Frontal cortex (tissue), 4 donors: Measurements from ENCODE around the gene ALDOA. TPM values are rescaled to one million over a fixed set of nuclear protein-coding genes. Genes with fewer than 3 reads are reported as not detected.
"Not testable (repeated sequence)": the region's sequence is repeated elsewhere in the genome, so short reads cannot be mapped to it uniquely, and the experiment has no call there.

Experiments used
- DNase-seq, 2 donors: peaks; one replicate each; pipeline ENCODE4 v3.0.0; 2012; ENCODE audit warnings: low spot score in 2 of 2
- FAIRE-seq: peaks from 2 replicates; lab custom pipeline; 2012; peaks lifted over from hg19 to GRCh38; lab: Jason Lieb, UNC
- total RNA-seq: library from RNA; depleted of rRNA; stranded (reverse); fragments of >200 nt; gene quantifications from one replicate; pipeline ENCODE4 v1.2.3, GENCODE V29; 2014
- donor health status: control.
- donor health status: control.
- donor health status: control.

Gene ALDOA
- total RNA-seq, 1 donor from 2014 or later: 76.6 TPM

GRCh38 chr16:30112197-30113030, 46.9 kb downstream of the ALDOA start:
- peak in 1 of 2 donors; percentile 73 for DNase-seq
- no peak for FAIRE-seq

- DNase-seq (no peak), FAIRE-seq (no peak)
Measured at GRCh38 chr16:30113031-30113710, 47.6 kb downstream of the ALDOA start, which contains the start of gene GDPD3. GDPD3 (minus strand) TSS chr16:30113537; CDS start chr16:30113478, 59 bp downstream.

GRCh38 chr16:30113711-30114333, 48.3 kb downstream of the ALDOA start:
- FAIRE-seq (no peak), DNase-seq (no peak)

GRCh38 chr16:30114411-30114810, 48.9 kb downstream of the ALDOA start:
- FAIRE-seq (no peak), DNase-seq (no peak)

GRCh38 chr16:30114833-30115232, 49.3 kb downstream of the ALDOA start:
- DNase-seq, FAIRE-seq: not testable (repeated sequence)

GRCh38 chr16:30115238-30115637, 49.7 kb downstream of the ALDOA start:
- FAIRE-seq: no peak
- no peak for DNase-seq

GRCh38 chr16:30116291-30117207, 51.0 kb downstream of the ALDOA start:
- no peak for FAIRE-seq
- DNase-seq: no peak

- FAIRE-seq (no peak), DNase-seq (no peak)
Measured at GRCh38 chr16:30117768-30118167, 52.2 kb downstream of the ALDOA start.

- no peak for FAIRE-seq
- no peak for DNase-seq
Measured at GRCh38 chr16:30119428-30119827, 53.9 kb downstream of the ALDOA start.

Other genes starting within 250 kb of the ALDOA start
- 11.8 TPM for gene PAGR1, start 249.6 kb upstream of the ALDOA start, total RNA-seq
- 4.5 TPM for gene MVP, start 245.3 kb upstream of the ALDOA start, total RNA-seq
- gene CDIPT, start 202.5 kb upstream of the ALDOA start, total RNA-seq: 53.4 TPM
- 43.2 TPM for gene SEZ6L2, start 166.2 kb upstream of the ALDOA start, total RNA-seq
- 9.4 TPM for gene ASPHD1, start 165.3 kb upstream of the ALDOA start, total RNA-seq
- gene KCTD13, start 139.5 kb upstream of the ALDOA start, total RNA-seq: 18.3 TPM
- gene TMEM219, start 103.7 kb upstream of the ALDOA start, total RNA-seq: 26.9 TPM
- gene TAOK2, start 91.9 kb upstream of the ALDOA start, total RNA-seq: 58.3 TPM
- 12.6 TPM for gene HIRIP3, start 70.1 kb upstream of the ALDOA start, total RNA-seq
- gene INO80E, start 69.5 kb upstream of the ALDOA start, total RNA-seq: 22.0 TPM
- gene DOC2A, start 54.7 kb upstream of the ALDOA start, total RNA-seq: 11.8 TPM
- not detected for gene C16orf92, start 42.6 kb upstream of the ALDOA start, total RNA-seq
- gene TLCD3B, start 34.5 kb upstream of the ALDOA start, total RNA-seq: 10.2 TPM
- 90.5 TPM for gene PPP4C, start 10.2 kb downstream of the ALDOA start, total RNA-seq
- gene TBX6, start 26.2 kb downstream of the ALDOA start, total RNA-seq: 0.41 TPM
- gene YPEL3, start 30.5 kb downstream of the ALDOA start, total RNA-seq: 18.8 TPM
- 1.2 TPM for gene GDPD3, start 47.8 kb downstream of the ALDOA start, total RNA-seq
- 17.5 TPM for gene MAPK3, start 57.5 kb downstream of the ALDOA start, total RNA-seq
- 22.0 TPM for gene CORO1A, start 117.8 kb downstream of the ALDOA start, total RNA-seq
- gene BOLA2B, start 127.9 kb downstream of the ALDOA start, total RNA-seq: 5.3 TPM
- gene SLX1A, start 128.1 kb downstream of the ALDOA start, total RNA-seq: 12.2 TPM
- 5.3 TPM for gene SULT1A3, start 133.5 kb downstream of the ALDOA start, total RNA-seq
- gene NPIPB13, start 182.7 kb downstream of the ALDOA start, total RNA-seq: 1.2 TPM